Gastroesophageal sphincter (tissue), 4 donors: ENCODE measurements around the gene NKAIN4. TPM values are rescaled to one million over a fixed set of nuclear protein-coding genes. Genes with fewer than 3 reads are reported as not detected.

Experiments used
- ATAC-seq: fragments of 150-250 bp; one replicate; pipeline ENCODE4 v1.9.1; 2016; ENCODE audit warnings: mild to moderate bottlenecking, moderate library complexity
- H3K27ac ChIP-seq, 4 donors: fragments of 200-600 bp; sonication (generic) in 3 of 4; 1 replicate in 3 of 4; 2 replicates in 1 of 4; pipeline ENCODE4 v1.5.1; 2016 to 2019
- H3K27me3 ChIP-seq: fragments of 200-600 bp; sonication (generic); one replicate; pipeline ENCODE4 v1.5.1; 2019
- H3K36me3 ChIP-seq, 2 donors: fragments of 200-600 bp; sonication (generic); one replicate each; pipeline ENCODE4 v1.5.1; 2019; ENCODE audit warnings: control low read depth in 1 of 2
- H3K4me1 ChIP-seq, 3 donors: fragments of 200-600 bp; sonication (generic); 1 replicate in 2 of 3; 2 replicates in 1 of 3; pipeline ENCODE4 v1.5.1; 2016 to 2019; ENCODE audit warnings: control low read depth in 2 of 3
- H3K4me3 ChIP-seq, 2 donors: fragments of 200-600 bp; sonication (generic); one replicate each; pipeline ENCODE4 v1.5.1; 2019; ENCODE audit warnings: mild to moderate bottlenecking in 1 of 2, moderate library complexity in 1 of 2
- H3K9me3 ChIP-seq, 3 donors: fragments of 200-600 bp; sonication (generic); one replicate each; pipeline ENCODE4 v1.5.1; 2017 to 2019; ENCODE audit warnings: control low read depth in 2 of 3
- EP300 ChIP-seq: sonication (generic); formaldehyde crosslinking; IDR thresholded peaks from one replicate; pipeline ENCODE4 v1.6.1; 2017; ENCODE audit warnings: antibody characterized with exemption, mild to moderate bottlenecking
- POLR2A ChIP-seq, 2 donors: fragments of 450-650 bp; IDR thresholded peaks; one replicate each; pipeline ENCODE4 v1.6.1; 2017; ENCODE audit warnings: antibody characterized with exemption in 2 of 2, mild to moderate bottlenecking in 2 of 2, moderate library complexity in 1 of 2
- POLR2AphosphoS5 ChIP-seq: sonication (generic); formaldehyde crosslinking; IDR thresholded peaks from one replicate; pipeline ENCODE4 v1.6.1; 2017; ENCODE audit warnings: antibody characterized with exemption
- WGBS, 2 donors: methylation state at CpG; one replicate each; pipeline ENCODE4 v1.1.5; 2018; ENCODE audit warnings: low coverage in 1 of 2; 5-methylcytosine and 5-hydroxymethylcytosine counted together
- total RNA-seq, 4 donors: library from RNA; depleted of rRNA; stranded (reverse); fragments of >200 nt; gene quantifications; one replicate each; pipeline ENCODE4 v1.1.0, GENCODE V29; 2016
- TF ChIP-seq, protein P1 (sequence below), 4 experiments: fragments of 200-600 bp in 2 of 4; fragments of 450-650 bp in 2 of 4; sonication (generic) in 1 of 4; IDR thresholded peaks; one replicate each; pipeline ENCODE4 v1.5.1; 2017 to 2019; ENCODE audit warnings: antibody characterized with exemption in 4 of 4, mild to moderate bottlenecking in 2 of 4, moderate library complexity in 2 of 4

The NKAIN4 gene
- total RNA-seq, 4 donors from 2014 or later = 2.3 TPM; not detected in 3

DNA sequence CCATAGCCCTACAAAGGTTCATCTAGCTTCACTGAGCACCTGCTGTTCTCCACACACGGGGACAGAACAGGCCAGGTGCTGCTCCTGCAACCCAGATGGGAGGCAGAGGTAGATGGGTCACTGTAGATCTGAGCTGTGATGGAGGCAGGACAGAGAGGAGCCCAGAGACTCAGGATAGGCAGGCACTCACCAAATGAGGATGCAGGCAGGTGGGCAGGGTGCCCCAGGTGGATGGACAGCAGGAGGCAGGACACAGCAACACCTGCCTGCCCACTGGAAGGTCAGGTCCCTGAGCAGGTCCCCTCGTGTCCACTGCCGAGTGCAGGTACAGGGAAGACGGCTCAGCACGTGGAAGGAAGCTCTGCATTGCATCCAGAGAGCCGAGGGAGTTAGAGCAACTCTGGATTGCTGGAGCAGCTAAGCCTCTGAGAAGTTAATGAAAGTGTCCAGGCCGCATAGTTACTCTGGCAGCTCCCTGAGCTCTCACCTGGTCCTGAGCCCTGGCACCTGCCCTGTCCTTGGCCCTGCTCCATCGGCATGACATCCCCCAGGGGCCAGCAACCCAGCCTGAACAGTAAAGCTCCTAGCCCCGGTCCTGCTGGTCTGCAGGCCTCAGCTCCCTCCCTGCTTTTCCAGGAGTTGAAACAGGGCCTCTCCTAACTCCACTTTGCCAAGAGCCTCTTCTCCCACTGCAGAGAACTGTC is 33.4 kb downstream of the NKAIN4 start:
- Histone ChIP-seq H3K9me3 (no peaks in the 10 kb centered on the region), H3K36me3 (no peaks in the 10 kb centered on the region), H3K27me3 (peaks cover 19% of the 10 kb centered on the region), H3K4me3 (no peak overlapping the region), H3K4me1 (peaks cover 0 to 22% (median 8%) of the 10 kb centered on the region in 3 donors), H3K27ac (no peak overlapping the region)
- ATAC-seq = no peak
- TF ChIP-seq POLR2AphosphoS5 (no peak), EP300 (no peak), POLR2A (IDR thresholded peaks at IDR 0.05) (no peak)
- TF ChIP-seq, protein P1, sequence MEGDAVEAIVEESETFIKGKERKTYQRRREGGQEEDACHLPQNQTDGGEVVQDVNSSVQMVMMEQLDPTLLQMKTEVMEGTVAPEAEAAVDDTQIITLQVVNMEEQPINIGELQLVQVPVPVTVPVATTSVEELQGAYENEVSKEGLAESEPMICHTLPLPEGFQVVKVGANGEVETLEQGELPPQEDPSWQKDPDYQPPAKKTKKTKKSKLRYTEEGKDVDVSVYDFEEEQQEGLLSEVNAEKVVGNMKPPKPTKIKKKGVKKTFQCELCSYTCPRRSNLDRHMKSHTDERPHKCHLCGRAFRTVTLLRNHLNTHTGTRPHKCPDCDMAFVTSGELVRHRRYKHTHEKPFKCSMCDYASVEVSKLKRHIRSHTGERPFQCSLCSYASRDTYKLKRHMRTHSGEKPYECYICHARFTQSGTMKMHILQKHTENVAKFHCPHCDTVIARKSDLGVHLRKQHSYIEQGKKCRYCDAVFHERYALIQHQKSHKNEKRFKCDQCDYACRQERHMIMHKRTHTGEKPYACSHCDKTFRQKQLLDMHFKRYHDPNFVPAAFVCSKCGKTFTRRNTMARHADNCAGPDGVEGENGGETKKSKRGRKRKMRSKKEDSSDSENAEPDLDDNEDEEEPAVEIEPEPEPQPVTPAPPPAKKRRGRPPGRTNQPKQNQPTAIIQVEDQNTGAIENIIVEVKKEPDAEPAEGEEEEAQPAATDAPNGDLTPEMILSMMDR (IDR thresholded peaks at IDR 0.05) = no peak
- WGBS, 2 donors = 61 to 90% methylated on average over 2 of the region's 9 CpGs

DNA sequence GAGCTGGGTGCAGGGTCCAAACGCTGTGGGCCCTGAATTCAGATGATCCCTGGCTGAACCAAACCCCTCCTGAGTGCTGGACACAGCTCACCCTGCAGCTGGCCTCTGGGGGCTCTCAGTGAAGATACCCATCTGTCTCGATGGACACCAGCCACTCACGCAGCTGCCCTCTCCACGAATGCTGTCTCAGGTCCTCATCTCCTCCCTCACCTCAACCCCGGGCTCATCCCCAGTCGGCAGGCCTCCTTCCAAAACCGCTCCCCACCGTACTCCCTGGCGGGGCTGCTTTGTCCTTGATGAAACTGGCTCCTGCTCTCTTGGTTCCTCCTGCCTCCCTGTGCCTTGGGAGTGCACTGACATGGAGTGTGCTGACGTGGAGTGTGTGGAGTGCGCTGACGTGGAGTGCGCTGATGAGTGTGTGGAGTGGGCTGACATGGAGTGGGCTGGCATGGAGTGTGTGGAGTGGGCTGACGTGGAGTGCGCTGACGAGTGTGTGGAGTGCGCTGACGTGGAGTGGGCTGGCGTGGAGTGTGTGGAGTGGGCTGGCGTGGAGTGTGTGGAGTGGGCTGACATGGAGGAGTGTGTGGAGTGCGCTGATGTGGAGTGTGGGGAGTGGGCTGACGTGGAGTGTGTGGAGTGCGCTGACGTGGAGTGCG is 34.3 kb downstream of the NKAIN4 start:
- H3K27ac ChIP-seq = no peak overlapping the region
- TF ChIP-seq POLR2AphosphoS5 (no peak), POLR2A (IDR thresholded peaks at IDR 0.05) (no peak), EP300 (no peak)
- TF ChIP-seq, protein P1 (IDR thresholded peaks at IDR 0.05) = no peak
- 50 to 76% methylated on average over 4 to 10 of the region's 25 CpGs for WGBS, 2 donors
- ATAC-seq = no peak
- H3K4me1 ChIP-seq = peaks cover 0 to 24% (median 12%) of the 10 kb centered on the region in 3 donors
- H3K4me3 ChIP-seq = no peak overlapping the region
- peaks cover 19% of the 10 kb centered on the region for H3K27me3 ChIP-seq
- no peaks in the 10 kb centered on the region for H3K9me3 ChIP-seq
- no peaks in the 10 kb centered on the region for H3K36me3 ChIP-seq

DNA sequence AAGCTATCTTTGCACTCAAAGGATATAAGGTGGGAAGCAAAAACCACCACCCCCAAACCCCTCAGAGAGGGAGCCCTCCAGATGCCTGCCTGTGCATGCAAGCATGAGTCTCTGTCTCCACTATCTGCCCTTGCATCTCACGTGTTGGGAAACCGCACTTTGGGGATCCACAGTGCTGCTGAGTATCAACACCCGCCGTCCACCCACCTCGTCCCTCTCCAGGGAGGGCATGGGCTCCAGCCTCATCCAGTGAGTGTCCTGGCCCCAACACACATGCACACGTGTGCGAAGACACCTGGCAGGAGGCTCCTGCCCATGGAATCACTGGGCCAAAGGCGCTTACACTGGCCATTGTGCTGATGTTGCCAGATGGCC is 34.8 kb downstream of the NKAIN4 start:
- H3K27ac ChIP-seq = no peak overlapping the region
- peaks cover 0 to 24% (median 11%) of the 10 kb centered on the region in 3 donors for H3K4me1 ChIP-seq
- H3K9me3 ChIP-seq = no peaks in the 10 kb centered on the region
- peaks cover 0 to 5% of the 10 kb centered on the region in 2 donors for H3K36me3 ChIP-seq
- no peak for ATAC-seq
- peaks cover 19% of the 10 kb centered on the region for H3K27me3 ChIP-seq
- TF ChIP-seq POLR2AphosphoS5 (no peak), POLR2A (IDR thresholded peaks at IDR 0.05) (no peak), EP300 (no peak)
- TF ChIP-seq, protein P1 (IDR thresholded peaks at IDR 0.05) = no peak
- WGBS, 2 donors = no CpG with 5 or more reads among the region's 8 CpGs
- no peak overlapping the region for H3K4me3 ChIP-seq

DNA sequence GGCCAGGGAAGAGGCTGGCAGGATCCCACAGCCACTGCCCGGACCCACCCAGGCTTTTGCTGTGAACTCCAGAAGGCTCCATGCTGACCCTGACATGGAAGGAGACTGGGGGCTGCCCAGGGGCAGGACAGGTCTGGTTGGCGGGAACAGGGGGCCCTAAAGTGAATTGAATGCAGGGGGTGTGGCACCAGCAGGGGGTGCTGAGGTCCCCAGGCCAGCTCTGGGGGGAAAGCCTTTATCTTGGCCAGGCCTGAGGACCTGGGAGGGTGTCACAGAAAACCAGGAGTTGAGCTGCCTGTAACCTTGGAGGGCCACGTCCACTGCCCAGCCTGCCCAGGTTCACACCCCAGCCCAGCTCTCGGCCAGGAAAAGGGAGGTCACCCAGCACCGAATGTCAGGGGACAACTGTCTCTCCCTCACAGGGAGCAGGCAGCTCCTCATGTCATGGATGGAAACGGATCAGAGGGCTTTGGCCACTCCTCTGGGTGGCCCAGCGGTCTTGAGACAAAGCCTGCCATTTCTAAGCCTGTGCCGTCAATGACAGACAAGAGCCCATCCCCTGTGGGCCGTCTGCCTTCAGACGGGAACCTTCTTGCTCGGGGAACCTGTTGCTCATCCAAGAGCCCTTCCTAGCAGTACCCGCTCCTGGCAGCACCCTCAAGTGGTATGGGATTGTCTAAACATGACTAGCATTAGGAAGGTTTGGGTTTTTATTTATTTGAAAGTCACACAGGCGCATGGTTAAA is 35.4 kb downstream of the NKAIN4 start:
- TF ChIP-seq, protein P1 (IDR thresholded peaks at IDR 0.05) = no peak
- no peak for TF ChIP-seq POLR2A (IDR thresholded peaks at IDR 0.05)
- TF ChIP-seq EP300 = no peak
- TF ChIP-seq POLR2AphosphoS5 = no peak
- WGBS, 2 donors = 62 to 100% methylated on average over 1 to 2 of the region's 13 CpGs
- H3K9me3 ChIP-seq = no peaks in the 10 kb centered on the region
- H3K4me1 ChIP-seq = peaks cover 0 to 26% (median 11%) of the 10 kb centered on the region in 3 donors
- H3K27me3 ChIP-seq = peaks cover 19% of the 10 kb centered on the region
- no peak for ATAC-seq
- no peak overlapping the region for H3K4me3 ChIP-seq
- no peak overlapping the region for H3K27ac ChIP-seq
- peaks cover 0 to 11% of the 10 kb centered on the region in 2 donors for H3K36me3 ChIP-seq
